Aorta (tissue), 5 donors: ENCODE measurements around the gene MAP1A. TPM values are rescaled to one million over a fixed set of nuclear protein-coding genes. Genes with fewer than 3 reads are reported as not detected.

Experiments used
- ATAC-seq: fragments of 200-7000 bp; cut with Tn5 transposase; one replicate; pipeline ENCODE4 v1.9.1; 2022; ENCODE audit warnings: moderate library complexity; ENCODE audit not compliant: low FRiP score
- DNase-seq, 2 donors: peaks; one replicate each; pipeline ENCODE4 v3.0.0-alpha.2; 2020
- H3K27ac ChIP-seq, 2 donors: one replicate each; pipeline ENCODE4 v1.5.1; 2013; ENCODE audit warnings: low read length in 2 of 2, mild to moderate bottlenecking in 2 of 2, moderate library complexity in 2 of 2, control low read depth in 1 of 2, inconsistent platforms in 1 of 2, low read depth in 1 of 2
- H3K27me3 ChIP-seq, 2 donors: one replicate each; pipeline ENCODE4 v1.6.1; 2013; ENCODE audit warnings: control low read depth in 1 of 2, low read length in 1 of 2, mild to moderate bottlenecking in 1 of 2, moderate library complexity in 1 of 2; ENCODE audit not compliant: insufficient read depth in 2 of 2, control insufficient read depth in 1 of 2
- H3K36me3 ChIP-seq, 2 donors: one replicate each; pipeline ENCODE4 v1.6.1; 2013; ENCODE audit warnings: control low read depth in 1 of 2, low read length in 1 of 2, mild to moderate bottlenecking in 1 of 2; ENCODE audit not compliant: insufficient read depth in 2 of 2, control insufficient read depth in 1 of 2
- H3K4me1 ChIP-seq, 2 donors: one replicate each; pipeline ENCODE4 v1.6.1; 2013; ENCODE audit warnings: low read length in 2 of 2, control low read depth in 1 of 2, mild to moderate bottlenecking in 1 of 2, moderate library complexity in 1 of 2; ENCODE audit not compliant: insufficient read depth in 2 of 2, control insufficient read depth in 1 of 2
- H3K4me3 ChIP-seq, 2 donors: one replicate each; pipeline ENCODE4 v1.5.1; 2013; ENCODE audit warnings: low read length in 2 of 2, control low read depth in 1 of 2, mild to moderate bottlenecking in 1 of 2
- H3K9me3 ChIP-seq: one replicate; pipeline ENCODE4 v1.6.1; 2013; ENCODE audit warnings: mild to moderate bottlenecking, low read length; ENCODE audit not compliant: control insufficient read depth
- WGBS, 2 donors: extraction: QIAGEN DNeasy Blood & Tissue Kit; methylation state at CpG; one replicate each; pipeline ENCODE4 v1.1.7; 2013; 5-methylcytosine and 5-hydroxymethylcytosine counted together
- intact Hi-C, 2 donors: fragments of 100-400 bp; cut with DNase I; formaldehyde crosslinking; loops; one replicate each; pipeline versions ENCODE4 v1.14.2 to v1.15.0; 2022
- polyA plus RNA-seq, 2 donors: library from polyadenylated mRNA; stranded (reverse); fragments of 200-250 nt; gene quantifications; one replicate each; pipeline ENCODE4 v1.2.3, GENCODE V29; 2013
- total RNA-seq, 2 donors: library from RNA; stranded (reverse); fragmentation: NEBNext Ultra II Directional; extraction: Animal tissue kit (Norgen Biotek cat#: 25700); gene quantifications; one replicate each; pipeline ENCODE4 v1.2.1, GENCODE V29; 2021
- donor health status: healthy with polysubstance abuse.
- donor health status: Bipolar disorder and iron deficiency.
- donor health status: DM: no; HTN: no; CAD: no.
- donor health status: DM: no; HTN: no; CAD: no.
- donor health status: DM: yes; HTN: yes; CAD: no.

MAP1A gene
- total and polyA plus RNA-seq, 4 donors = 5.2 to 49.3 (median 21.0) TPM

- H3K4me3 ChIP-seq = no peak overlapping the region
- H3K4me1 ChIP-seq = no peaks in the 10 kb centered on the region
- H3K27ac ChIP-seq = no peak overlapping the region
- intact Hi-C loops = no loop called here
- H3K9me3 ChIP-seq = no peaks in the 10 kb centered on the region
- H3K36me3 ChIP-seq = peaks cover 0 to 2% of the 10 kb centered on the region in 2 donors
- H3K27me3 ChIP-seq = no peaks in the 10 kb centered on the region
- DNase-seq = no peak
- WGBS, 2 donors = 0 to 2% methylated on average over 1 of the region's 1 CpG
- no peak for ATAC-seq
Measured at GRCh38 chr15:43489191-43489590, 28.2 kb upstream of the MAP1A start.

- no peak for DNase-seq
- Histone ChIP-seq H3K4me3 (peak overlapping the region; percentile 68 to 86), H3K36me3 (peaks cover 0 to 2% of the 10 kb centered on the region in 2 donors), H3K27me3 (no peaks in the 10 kb centered on the region), H3K9me3 (no peaks in the 10 kb centered on the region), H3K4me1 (no peaks in the 10 kb centered on the region), H3K27ac (no peak overlapping the region)
- 5 to 6% methylated on average over 7 of the region's 7 CpGs for WGBS, 2 donors
- intact Hi-C loops = loop anchor here in 1 of 2 donors (1.0 kb wide), 1 partner anchor 18 kb away; no protein-coding TSS in a partner anchor
- ATAC-seq = no peak
Measured at GRCh38 chr15:43492266-43492665, 25.1 kb upstream of the MAP1A start.

- Histone ChIP-seq H3K4me3 (peak within 1 kb of the TSS; percentile 68 to 86), H3K27me3 (no peaks in the 10 kb centered on the region), H3K36me3 (peaks cover 0 to 2% of the 10 kb centered on the region in 2 donors), H3K9me3 (no peaks in the 10 kb centered on the region), H3K4me1 (no peaks in the 10 kb centered on the region), H3K27ac (peak within 1 kb of the TSS in 1 of 2 donors; percentile 53)
- peak; percentile 99 for ATAC-seq
- WGBS, 2 donors = 0 to 1% methylated on average over 54 of the region's 54 CpGs
- DNase-seq = peak; percentile 98 to 99
- intact Hi-C loops = loop anchor here in 1 of 2 donors (1.0 kb wide), 1 partner anchor 17 kb away; no protein-coding TSS in a partner anchor
Measured at GRCh38 chr15:43492673-43493601, 24.5 kb upstream of the MAP1A start, which contains the start of gene TP53BP1. TSS of gene TP53BP1 (minus strand) at chr15:43493156. CDS start at chr15:43493043, 113 bp downstream.

- no peak overlapping the region for H3K27ac ChIP-seq
- no peak overlapping the region for H3K4me3 ChIP-seq
- ATAC-seq (no peak), DNase-seq (no peak)
- 61 to 68% methylated on average over 7 of the region's 7 CpGs for WGBS, 2 donors
- no peaks in the 10 kb centered on the region for H3K36me3 ChIP-seq
- intact Hi-C loops = loop anchor here in 1 of 2 donors (2.0 kb wide), 1 partner anchor 23 kb away; the partner anchor contains the start of gene MAP1A
- no peaks in the 10 kb centered on the region for H3K4me1 ChIP-seq
- H3K27me3 ChIP-seq = no peaks in the 10 kb centered on the region
- H3K9me3 ChIP-seq = no peaks in the 10 kb centered on the region
Measured at GRCh38 chr15:43493703-43494472, 23.5 kb upstream of the MAP1A start.

- no peak overlapping the region for H3K27ac ChIP-seq
- no peaks in the 10 kb centered on the region for H3K36me3 ChIP-seq
- H3K4me3 ChIP-seq = no peak overlapping the region
- ATAC-seq (no peak), DNase-seq (no peak)
- H3K9me3 ChIP-seq = no peaks in the 10 kb centered on the region
- intact Hi-C loops = no loop called here
- no peaks in the 10 kb centered on the region for H3K4me1 ChIP-seq
- 77 to 83% methylated on average over 3 of the region's 3 CpGs for WGBS, 2 donors
- no peaks in the 10 kb centered on the region for H3K27me3 ChIP-seq
Measured at GRCh38 chr15:43498990-43499389, 18.4 kb upstream of the MAP1A start.

GRCh38 chr15:43499635-43500034, 17.8 kb upstream of the MAP1A start:
- Histone ChIP-seq H3K4me1 (no peaks in the 10 kb centered on the region), H3K36me3 (no peaks in the 10 kb centered on the region), H3K4me3 (no peak overlapping the region), H3K27ac (no peak overlapping the region), H3K27me3 (no peaks in the 10 kb centered on the region), H3K9me3 (no peaks in the 10 kb centered on the region)
- DNase-seq = no peak
- no peak for ATAC-seq
- 91 to 97% methylated on average over 1 of the region's 1 CpG for WGBS, 2 donors
- intact Hi-C loops = no loop called here

GRCh38 chr15:43505738-43506137, 11.7 kb upstream of the MAP1A start:
- ATAC-seq (no peak), DNase-seq (no peak)
- H3K27ac ChIP-seq = no peak overlapping the region
- no peaks in the 10 kb centered on the region for H3K36me3 ChIP-seq
- intact Hi-C loops = no loop called here
- H3K27me3 ChIP-seq = no peaks in the 10 kb centered on the region
- H3K4me1 ChIP-seq = peaks cover 2 to 3% of the 10 kb centered on the region in 2 donors
- H3K4me3 ChIP-seq = no peak overlapping the region
- H3K9me3 ChIP-seq = no peaks in the 10 kb centered on the region
- WGBS, 2 donors = 74 to 77% methylated on average over 1 of the region's 1 CpG

GRCh38 chr15:43508421-43508820, 9.0 kb upstream of the MAP1A start:
- DNase-seq = no peak
- 84 to 91% methylated on average over 1 of the region's 1 CpG for WGBS, 2 donors
- Histone ChIP-seq H3K36me3 (no peaks in the 10 kb centered on the region), H3K4me3 (no peak overlapping the region), H3K27me3 (no peaks in the 10 kb centered on the region), H3K4me1 (peaks cover 2 to 3% of the 10 kb centered on the region in 2 donors), H3K27ac (no peak overlapping the region), H3K9me3 (no peaks in the 10 kb centered on the region)
- no peak for ATAC-seq
- intact Hi-C loops = no loop called here
